Chondrocyte (in vitro differentiated cells): ENCODE measurements around the gene DPYSL5. TPM values are rescaled to one million over a fixed set of nuclear protein-coding genes. Genes with fewer than 3 reads are reported as not detected.

Experiments
- DNase-seq: peaks from one replicate; pipeline ENCODE4 v3.0.0; 2021; ENCODE audit warnings: mixed read lengths, low spot score
- H3K27ac Mint-ChIP-seq: one replicate; pipeline ENCODE4 v1.8.0; 2021; ENCODE audit warnings: mild to moderate bottlenecking, moderate library complexity, mixed read lengths; ENCODE audit not compliant: unreplicated experiment
- H3K27me3 Mint-ChIP-seq: 2 replicates; pipeline ENCODE4 v1.8.0; 2021; ENCODE audit warnings: low read depth, mixed read lengths
- H3K36me3 Mint-ChIP-seq: 2 replicates; pipeline ENCODE4 v1.8.0; 2021; ENCODE audit warnings: low read depth, mixed read lengths
- H3K4me1 Mint-ChIP-seq: 2 replicates; pipeline ENCODE4 v1.8.0; 2021; ENCODE audit warnings: low read depth, mild to moderate bottlenecking, mixed read lengths
- H3K4me3 Mint-ChIP-seq: one replicate; pipeline ENCODE4 v1.8.0; 2021; ENCODE audit warnings: mild to moderate bottlenecking, moderate library complexity, mixed read lengths; ENCODE audit not compliant: unreplicated experiment
- H3K9me3 Mint-ChIP-seq: 2 replicates; pipeline ENCODE4 v1.8.0; 2021; ENCODE audit warnings: low read depth, mixed read lengths
- total RNA-seq: library from RNA; stranded (reverse); gene quantifications from 3 replicates; pipeline ENCODE4 v1.2.1, GENCODE V29; 2021
- TF ChIP-seq, protein P1 (sequence below): fragments of 200-600 bp; sonication (generic); IDR thresholded peaks from 2 replicates; pipeline ENCODE4 v1.5.0; 2021; ENCODE audit warnings: antibody characterized with exemption, mild to moderate bottlenecking, moderate library complexity

Gene DPYSL5
- total RNA-seq, 1 donor from 2014 or later = 0.25 TPM

DNA sequence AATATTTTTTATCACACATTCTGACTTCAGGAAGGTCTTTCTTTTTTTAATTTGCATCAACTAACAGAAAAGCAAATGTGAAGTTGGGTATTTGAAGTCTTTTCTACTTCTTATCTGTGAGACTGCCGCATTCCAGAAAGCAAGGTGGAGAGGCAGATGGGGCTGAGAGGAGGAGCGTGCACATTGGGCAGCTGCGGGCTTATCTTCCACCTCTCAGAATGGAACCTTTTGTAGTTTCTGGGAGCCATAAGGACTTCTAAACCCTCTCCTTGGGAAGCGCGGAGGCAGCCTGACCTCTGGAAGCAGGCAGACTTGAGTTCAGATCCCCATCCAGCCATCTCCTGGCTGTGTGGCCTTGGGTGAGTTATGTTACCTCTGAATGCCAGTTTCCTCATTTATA lies 126.4 kb downstream of the DPYSL5 start:
- H3K27me3 Mint-ChIP-seq = peaks cover 2% of the 10 kb centered on the region
- TF ChIP-seq, protein P1, sequence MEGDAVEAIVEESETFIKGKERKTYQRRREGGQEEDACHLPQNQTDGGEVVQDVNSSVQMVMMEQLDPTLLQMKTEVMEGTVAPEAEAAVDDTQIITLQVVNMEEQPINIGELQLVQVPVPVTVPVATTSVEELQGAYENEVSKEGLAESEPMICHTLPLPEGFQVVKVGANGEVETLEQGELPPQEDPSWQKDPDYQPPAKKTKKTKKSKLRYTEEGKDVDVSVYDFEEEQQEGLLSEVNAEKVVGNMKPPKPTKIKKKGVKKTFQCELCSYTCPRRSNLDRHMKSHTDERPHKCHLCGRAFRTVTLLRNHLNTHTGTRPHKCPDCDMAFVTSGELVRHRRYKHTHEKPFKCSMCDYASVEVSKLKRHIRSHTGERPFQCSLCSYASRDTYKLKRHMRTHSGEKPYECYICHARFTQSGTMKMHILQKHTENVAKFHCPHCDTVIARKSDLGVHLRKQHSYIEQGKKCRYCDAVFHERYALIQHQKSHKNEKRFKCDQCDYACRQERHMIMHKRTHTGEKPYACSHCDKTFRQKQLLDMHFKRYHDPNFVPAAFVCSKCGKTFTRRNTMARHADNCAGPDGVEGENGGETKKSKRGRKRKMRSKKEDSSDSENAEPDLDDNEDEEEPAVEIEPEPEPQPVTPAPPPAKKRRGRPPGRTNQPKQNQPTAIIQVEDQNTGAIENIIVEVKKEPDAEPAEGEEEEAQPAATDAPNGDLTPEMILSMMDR = no peak
- DNase-seq = no peak
- no peak overlapping the region for H3K27ac Mint-ChIP-seq
- H3K4me1 Mint-ChIP-seq = peaks cover 16% of the 10 kb centered on the region
- H3K4me3 Mint-ChIP-seq = no peak overlapping the region
- H3K9me3 Mint-ChIP-seq = no peaks in the 10 kb centered on the region
- no peaks in the 10 kb centered on the region for H3K36me3 Mint-ChIP-seq

DNA sequence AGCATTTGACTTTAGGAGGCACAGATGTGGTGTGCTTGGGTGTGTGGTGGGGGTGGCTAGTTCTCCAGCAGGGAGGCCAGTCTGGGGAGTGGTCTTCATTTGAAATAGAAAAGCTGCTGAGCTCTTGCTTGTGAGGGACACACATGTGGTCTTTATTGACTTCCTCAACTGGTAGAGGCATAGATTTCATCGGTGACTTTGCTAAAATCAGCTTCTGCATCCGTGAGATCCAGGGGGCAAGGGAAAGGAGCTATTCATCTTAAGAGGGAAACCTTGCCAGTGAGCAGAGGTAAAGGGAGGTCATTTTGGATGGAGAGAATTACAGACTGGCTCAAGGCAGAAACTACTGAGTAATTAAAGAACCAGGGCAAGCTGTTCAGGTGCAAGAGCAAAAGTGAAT lies 127.2 kb downstream of the DPYSL5 start:
- Mint-ChIP-seq H3K4me3 (no peak overlapping the region), H3K36me3 (no peaks in the 10 kb centered on the region), H3K27me3 (no peaks in the 10 kb centered on the region), H3K27ac (no peak overlapping the region), H3K9me3 (no peaks in the 10 kb centered on the region), H3K4me1 (peaks cover 17% of the 10 kb centered on the region)
- TF ChIP-seq, protein P1 = no peak
- no peak for DNase-seq

DNA sequence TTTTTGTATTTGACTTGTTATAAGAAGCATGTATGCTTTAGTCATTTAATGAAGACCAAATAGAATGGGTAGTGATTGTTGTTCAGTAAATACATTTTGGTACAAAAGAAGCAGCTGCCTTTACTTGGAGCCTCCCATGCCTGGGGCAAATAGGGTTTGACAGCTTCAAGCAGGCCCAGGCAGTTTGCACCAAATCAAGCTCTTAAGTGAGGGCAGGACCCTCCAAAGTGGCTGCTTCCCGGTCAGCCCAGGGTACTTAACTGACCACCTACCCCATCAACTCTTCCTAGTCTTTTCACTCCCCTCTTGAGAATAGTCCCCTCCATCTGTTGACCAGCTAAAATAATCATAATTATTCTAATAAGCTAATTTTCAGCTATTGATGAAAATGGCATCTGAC lies 127.7 kb downstream of the DPYSL5 start:
- peaks cover 16% of the 10 kb centered on the region for H3K4me1 Mint-ChIP-seq
- H3K27ac Mint-ChIP-seq = no peak overlapping the region
- H3K4me3 Mint-ChIP-seq = no peak overlapping the region
- no peaks in the 10 kb centered on the region for H3K9me3 Mint-ChIP-seq
- H3K36me3 Mint-ChIP-seq = no peaks in the 10 kb centered on the region
- TF ChIP-seq, protein P1 = no peak
- DNase-seq = no peak
- no peaks in the 10 kb centered on the region for H3K27me3 Mint-ChIP-seq

DNA sequence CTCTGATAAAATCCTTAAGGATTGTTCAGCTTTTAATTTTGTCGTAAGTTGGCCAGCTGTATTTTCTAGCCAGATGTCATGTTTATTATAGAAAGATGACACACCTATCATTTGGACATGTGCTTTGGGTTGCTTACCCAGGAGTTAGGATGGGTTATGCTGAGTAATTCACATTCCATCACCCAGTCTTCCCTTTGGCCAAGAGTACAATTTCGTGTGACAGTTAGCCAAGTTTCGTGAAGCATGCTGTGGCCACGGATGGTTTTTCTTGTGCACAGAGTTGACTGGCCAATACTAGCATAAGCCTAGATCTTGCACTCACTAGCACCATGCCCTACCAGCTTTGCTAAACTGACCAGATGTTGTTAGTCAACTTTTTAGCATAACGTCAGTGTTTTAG lies 128.3 kb downstream of the DPYSL5 start:
- no peak for DNase-seq
- Mint-ChIP-seq H3K27me3 (no peaks in the 10 kb centered on the region), H3K9me3 (no peaks in the 10 kb centered on the region), H3K36me3 (no peaks in the 10 kb centered on the region), H3K27ac (no peak overlapping the region), H3K4me1 (peaks cover 12% of the 10 kb centered on the region), H3K4me3 (no peak overlapping the region)
- TF ChIP-seq, protein P1 = no peak

DNA sequence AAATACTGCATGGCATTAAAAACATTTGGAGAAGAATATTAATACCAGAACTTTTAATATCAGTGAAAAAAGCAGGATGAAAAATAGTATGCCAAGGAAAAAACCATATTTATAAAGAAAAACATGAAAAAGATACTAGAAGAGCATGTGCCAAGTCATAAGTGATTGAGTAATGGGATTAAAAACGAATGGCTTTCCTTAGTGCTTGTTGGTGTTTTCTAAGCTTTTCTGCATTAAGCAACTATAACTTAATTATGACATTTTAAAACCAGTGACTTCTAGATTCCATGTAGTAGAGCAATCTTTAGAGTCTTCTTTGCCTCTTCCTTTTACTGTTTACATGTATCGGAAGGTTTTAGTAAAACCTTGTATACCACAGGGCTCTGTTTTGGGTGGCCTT lies 129.1 kb downstream of the DPYSL5 start:
- DNase-seq = no peak
- Mint-ChIP-seq H3K9me3 (no peaks in the 10 kb centered on the region), H3K27ac (no peak overlapping the region), H3K4me3 (no peak overlapping the region), H3K4me1 (peaks cover 6% of the 10 kb centered on the region), H3K36me3 (no peaks in the 10 kb centered on the region), H3K27me3 (no peaks in the 10 kb centered on the region)
- TF ChIP-seq, protein P1 = no peak
